ENCODE measurements around the gene GPR137B. TPM values are rescaled to one million over a fixed set of nuclear protein-coding genes. Genes with fewer than 3 reads are reported as not detected.

The GPR137B gene
- total RNA-seq, 1 donor from 2014 or later, result 3.8 TPM

- ATAC-seq, result no peak
These were observed 62.3 kb downstream of the GPR137B start for GRCh38 chr1:236204656-236205055.

GRCh38 chr1:236206548-236206947 is 64.2 kb downstream of the GPR137B start:
- no peak for ATAC-seq

GRCh38 chr1:236207121-236207520 is 64.8 kb downstream of the GPR137B start:
- no peak for ATAC-seq

GRCh38 chr1:236207569-236207968 is 65.2 kb downstream of the GPR137B start:
- no peak for ATAC-seq

GRCh38 chr1:236209185-236209584 is 66.8 kb downstream of the GPR137B start:
- no peak for ATAC-seq

GRCh38 chr1:236209713-236210112 is 67.4 kb downstream of the GPR137B start:
- no peak for ATAC-seq

GRCh38 chr1:236211815-236212214 is 69.5 kb downstream of the GPR137B start:
- ATAC-seq, result no peak

GRCh38 chr1:236213534-236213933 is 71.2 kb downstream of the GPR137B start:
- ATAC-seq, result no peak

- ATAC-seq, result no peak
These were observed 72.4 kb downstream of the GPR137B start for GRCh38 chr1:236214761-236215160.

- ATAC-seq, result no peak
These were observed 78.1 kb downstream of the GPR137B start for GRCh38 chr1:236220473-236220872.

- no peak for ATAC-seq
These were observed 80.3 kb downstream of the GPR137B start for GRCh38 chr1:236222632-236223031.

- ATAC-seq, result no peak
These were observed 86.1 kb downstream of the GPR137B start for GRCh38 chr1:236228411-236228810.

GRCh38 chr1:236235116-236235515 is 92.8 kb downstream of the GPR137B start:
- no peak for ATAC-seq

- ATAC-seq, result no peak
These were observed 96.8 kb downstream of the GPR137B start for GRCh38 chr1:236239092-236239585.

GRCh38 chr1:236240675-236241074 is 98.3 kb downstream of the GPR137B start:
- no peak for ATAC-seq

- no peak for ATAC-seq
These were observed 100.2 kb downstream of the GPR137B start for GRCh38 chr1:236242568-236242967.

- ATAC-seq, result no peak
These were observed 104.9 kb downstream of the GPR137B start for GRCh38 chr1:236247286-236247685.

GRCh38 chr1:236251587-236251986 is 109.2 kb downstream of the GPR137B start:
- ATAC-seq, result no peak

- no peak for ATAC-seq
These were observed 110.8 kb downstream of the GPR137B start for GRCh38 chr1:236253119-236253518.

- ATAC-seq, result no peak
These were observed 111.7 kb downstream of the GPR137B start for GRCh38 chr1:236253918-236254637.

GRCh38 chr1:236257216-236257615 is 114.9 kb downstream of the GPR137B start:
- ATAC-seq, result peak; percentile 39

- ATAC-seq, result no peak
These were observed 115.8 kb downstream of the GPR137B start for GRCh38 chr1:236258114-236258622.
